OCI-LY3 (cell line): ENCODE measurements around the gene SLC44A3.

Experiments used
- EZH2phosphoT487 ChIP-seq: fragments of 200-600 bp; shearing (Covaris generic); IDR thresholded peaks from 2 replicates; pipeline ENCODE4 v1.6.1; 2018; ENCODE audit warnings: antibody characterized with exemption, mixed run types, low read depth
- TF ChIP-seq, protein P1 (sequence below): fragments of 200-600, 300-600 bp; sonication (generic); IDR thresholded peaks from 2 replicates; pipeline ENCODE4 v1.5.1; 2014; ENCODE audit warnings: antibody characterized with exemption, low read length, low read depth

DNA sequence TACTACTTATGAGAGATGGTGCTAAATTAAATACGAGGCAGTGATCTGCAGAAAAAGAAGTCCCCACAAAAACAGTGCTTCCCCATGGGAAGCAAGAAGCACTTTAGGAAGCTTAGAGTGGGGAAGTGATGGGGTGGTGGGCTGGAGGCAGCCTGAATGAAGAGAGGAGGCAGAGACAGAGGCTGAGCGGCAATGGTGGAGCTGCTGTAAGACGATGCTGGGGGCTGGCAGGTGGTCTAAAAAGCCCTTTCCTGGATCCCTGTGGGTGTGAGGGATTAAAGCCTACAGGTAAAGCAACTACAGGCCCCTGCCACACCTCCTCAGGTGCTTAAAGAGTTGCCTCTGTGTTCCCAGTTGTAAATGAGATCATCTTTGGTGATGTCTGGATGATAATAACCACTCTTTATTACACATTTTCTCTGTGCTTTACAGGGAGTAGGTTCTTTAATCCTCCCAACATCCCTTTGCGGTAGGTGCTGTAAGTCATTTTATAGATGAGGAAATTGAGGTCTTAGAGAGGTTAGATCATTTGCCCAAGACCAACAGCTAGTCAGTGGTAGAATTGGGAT is 67.5 kb downstream of the SLC44A3 start:
- no peak for TF ChIP-seq EZH2phosphoT487
- TF ChIP-seq, protein P1, sequence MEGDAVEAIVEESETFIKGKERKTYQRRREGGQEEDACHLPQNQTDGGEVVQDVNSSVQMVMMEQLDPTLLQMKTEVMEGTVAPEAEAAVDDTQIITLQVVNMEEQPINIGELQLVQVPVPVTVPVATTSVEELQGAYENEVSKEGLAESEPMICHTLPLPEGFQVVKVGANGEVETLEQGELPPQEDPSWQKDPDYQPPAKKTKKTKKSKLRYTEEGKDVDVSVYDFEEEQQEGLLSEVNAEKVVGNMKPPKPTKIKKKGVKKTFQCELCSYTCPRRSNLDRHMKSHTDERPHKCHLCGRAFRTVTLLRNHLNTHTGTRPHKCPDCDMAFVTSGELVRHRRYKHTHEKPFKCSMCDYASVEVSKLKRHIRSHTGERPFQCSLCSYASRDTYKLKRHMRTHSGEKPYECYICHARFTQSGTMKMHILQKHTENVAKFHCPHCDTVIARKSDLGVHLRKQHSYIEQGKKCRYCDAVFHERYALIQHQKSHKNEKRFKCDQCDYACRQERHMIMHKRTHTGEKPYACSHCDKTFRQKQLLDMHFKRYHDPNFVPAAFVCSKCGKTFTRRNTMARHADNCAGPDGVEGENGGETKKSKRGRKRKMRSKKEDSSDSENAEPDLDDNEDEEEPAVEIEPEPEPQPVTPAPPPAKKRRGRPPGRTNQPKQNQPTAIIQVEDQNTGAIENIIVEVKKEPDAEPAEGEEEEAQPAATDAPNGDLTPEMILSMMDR = no peak
